CD4-positive, alpha-beta T cell treated with Interleukin-6 at 100 ng/mL for 8 hours (primary cell): ENCODE data around the gene CCL28.
"Not testable (repeated sequence)": the region's sequence is repeated elsewhere in the genome, so short reads cannot be mapped to it uniquely, and the experiment has no call there.

Source experiments
- DNase-seq: peaks from one replicate; pipeline ENCODE4 v3.0.0-alpha.2; 2020; ENCODE audit warnings: mixed read lengths, low spot score

The CCL28 gene

DNA sequence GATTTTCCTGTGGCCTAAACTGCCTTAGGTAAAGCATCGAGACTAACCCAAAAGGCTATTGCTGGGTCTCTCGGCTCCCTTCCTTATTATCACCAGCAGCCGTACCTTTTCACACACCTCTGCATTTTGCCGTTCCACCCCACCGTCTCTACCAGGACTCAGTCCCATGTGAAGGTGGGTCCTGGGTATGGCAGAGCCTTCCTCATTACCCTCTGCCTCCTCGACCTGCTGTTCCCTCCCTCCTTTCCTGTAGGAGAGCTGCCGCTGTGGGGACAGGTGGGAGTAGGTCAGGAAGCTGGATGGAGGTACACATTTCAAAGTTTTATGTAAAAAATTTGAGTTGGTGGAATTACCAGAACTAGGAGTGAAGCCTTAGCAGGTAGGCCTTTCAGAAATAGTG lies 1.8 kb downstream of the CCL28 start:
- DNase-seq, result no peak

DNA sequence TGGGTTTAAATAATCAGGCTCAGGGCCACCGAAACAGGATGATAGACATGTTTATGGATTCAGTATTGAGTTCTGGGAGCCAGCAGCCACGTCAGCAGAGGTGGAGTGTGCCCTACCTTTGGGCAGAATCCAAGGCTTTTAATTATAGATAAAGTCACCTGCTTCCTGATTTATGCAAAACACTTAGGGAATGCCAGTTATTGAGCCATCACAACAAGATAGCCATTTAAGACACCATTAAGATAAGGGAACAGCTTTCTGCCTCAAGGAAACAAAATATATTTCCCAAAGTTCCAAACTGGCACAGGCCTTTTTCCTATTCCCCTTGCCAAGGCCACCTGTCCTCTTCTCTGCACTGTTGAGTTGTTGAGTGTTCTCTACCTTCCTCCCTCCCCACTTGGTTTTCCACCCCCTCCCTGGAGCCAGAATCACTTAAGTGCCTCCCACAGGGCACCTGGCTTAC lies 2.4 kb downstream of the CCL28 start:
- no peak for DNase-seq

DNA sequence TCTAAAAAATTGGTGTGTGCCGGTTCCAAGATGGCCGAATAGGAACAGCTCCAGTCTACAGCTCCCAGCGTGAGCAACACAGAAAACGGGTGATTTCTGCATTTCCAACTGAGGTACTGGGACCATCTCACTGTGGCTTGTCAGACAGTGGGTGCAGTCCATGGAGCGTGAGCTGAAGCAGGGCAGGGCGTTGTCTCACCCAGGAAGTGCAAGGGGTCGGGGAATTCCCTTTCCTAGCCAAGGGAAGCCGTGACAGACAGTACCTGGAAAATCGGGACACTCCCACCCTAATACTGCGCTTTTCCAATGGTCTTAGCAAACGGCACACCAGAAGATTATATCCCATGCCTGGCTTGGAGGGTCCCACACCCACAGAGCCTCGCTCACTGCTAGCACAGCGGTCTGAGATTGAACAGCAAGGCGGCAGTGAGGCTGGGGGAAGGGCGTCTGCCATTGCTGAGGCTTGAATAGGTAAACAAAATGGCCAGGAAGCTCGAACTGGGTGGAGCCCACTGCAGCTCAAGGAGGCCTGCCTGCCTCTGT lies 9.6 kb downstream of the CCL28 start:
- not testable (repeated sequence) for DNase-seq

DNA sequence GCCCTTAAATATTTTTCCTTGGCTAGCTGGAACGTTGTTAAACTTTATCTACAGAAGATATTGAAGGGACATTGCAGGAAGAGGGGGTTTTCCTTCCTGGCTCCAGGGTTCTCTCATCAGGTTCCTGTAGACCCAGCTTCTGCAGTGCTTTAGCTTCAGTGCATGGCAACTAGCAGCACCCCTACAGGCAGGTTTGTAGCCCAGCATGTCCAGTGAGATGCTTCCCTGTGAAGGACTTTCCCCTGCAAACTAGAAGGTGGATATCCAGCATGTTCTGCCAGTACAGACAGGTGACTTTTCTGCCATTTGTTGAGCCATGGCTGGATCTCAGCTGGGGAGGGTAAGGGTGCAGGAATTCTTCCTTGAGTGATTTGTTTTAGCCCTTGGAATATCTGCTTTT lies 10.4 kb downstream of the CCL28 start:
- no peak for DNase-seq

DNA sequence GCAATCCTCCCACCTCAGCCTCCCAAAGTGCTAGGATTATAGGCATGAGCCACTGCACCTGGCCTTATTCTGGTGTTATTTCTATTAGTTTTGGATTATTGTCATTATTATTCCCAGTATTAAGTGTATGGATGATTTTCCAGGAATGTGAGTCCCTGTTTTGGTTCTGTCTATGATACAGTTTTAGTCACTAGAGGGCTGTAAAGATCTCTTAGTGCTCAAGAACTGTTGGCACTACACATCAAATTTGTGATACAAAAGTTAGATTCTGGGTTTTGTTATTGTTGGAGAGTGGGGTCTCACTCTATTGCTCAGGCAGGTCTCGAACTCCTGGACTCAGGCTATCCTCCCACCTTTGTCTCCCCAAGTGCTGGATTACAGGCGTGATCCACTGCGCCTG lies 12.1 kb downstream of the CCL28 start:
- no peak for DNase-seq

DNA sequence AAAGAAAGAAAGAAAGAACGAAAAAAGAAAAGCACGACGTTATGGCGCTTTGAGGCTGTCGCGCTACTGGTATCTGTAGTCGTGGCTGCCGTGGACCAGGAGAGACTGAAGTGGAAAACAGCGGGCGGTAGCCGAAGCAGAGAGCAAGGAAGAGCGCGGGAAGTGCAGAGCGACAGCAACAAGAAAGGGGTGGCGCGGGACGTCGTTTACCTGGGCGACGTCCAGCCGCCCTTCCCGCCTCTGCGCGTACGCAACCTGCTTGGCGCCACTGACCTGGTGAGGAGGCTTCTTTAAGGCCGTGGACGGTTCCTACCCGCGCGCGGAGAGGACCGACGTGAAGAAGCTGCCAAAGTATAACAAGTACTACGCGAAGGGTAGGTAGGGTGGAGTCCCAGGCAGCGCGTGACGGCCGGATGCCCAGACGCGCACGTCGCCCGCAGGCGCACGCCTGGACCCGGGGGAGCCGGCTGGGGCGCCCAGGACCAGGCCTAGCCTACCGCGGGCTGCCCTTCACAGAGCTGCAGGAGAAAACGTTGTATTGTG lies 15.4 kb downstream of the CCL28 start:
- DNase-seq, result peak; percentile 57

DNA sequence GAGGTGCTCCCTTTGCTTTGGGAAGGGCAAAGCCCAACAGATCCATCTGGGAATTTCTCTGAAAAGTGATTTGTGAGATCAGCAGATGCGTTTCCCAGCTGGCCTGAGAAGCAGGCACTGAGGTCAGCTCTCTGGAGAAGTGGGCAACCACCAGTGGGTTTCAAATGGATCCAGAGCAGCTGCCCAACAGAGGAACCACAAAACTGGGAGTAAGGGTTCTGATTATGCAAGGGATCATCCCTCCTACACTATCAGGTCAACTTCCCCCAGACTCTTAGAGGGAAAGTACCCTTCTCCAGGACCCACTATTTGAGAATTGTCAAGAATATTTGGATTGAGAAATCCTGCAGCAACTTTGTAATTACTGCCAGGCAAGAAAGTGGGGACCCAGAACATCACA lies 21.7 kb downstream of the CCL28 start:
- no peak for DNase-seq

DNA sequence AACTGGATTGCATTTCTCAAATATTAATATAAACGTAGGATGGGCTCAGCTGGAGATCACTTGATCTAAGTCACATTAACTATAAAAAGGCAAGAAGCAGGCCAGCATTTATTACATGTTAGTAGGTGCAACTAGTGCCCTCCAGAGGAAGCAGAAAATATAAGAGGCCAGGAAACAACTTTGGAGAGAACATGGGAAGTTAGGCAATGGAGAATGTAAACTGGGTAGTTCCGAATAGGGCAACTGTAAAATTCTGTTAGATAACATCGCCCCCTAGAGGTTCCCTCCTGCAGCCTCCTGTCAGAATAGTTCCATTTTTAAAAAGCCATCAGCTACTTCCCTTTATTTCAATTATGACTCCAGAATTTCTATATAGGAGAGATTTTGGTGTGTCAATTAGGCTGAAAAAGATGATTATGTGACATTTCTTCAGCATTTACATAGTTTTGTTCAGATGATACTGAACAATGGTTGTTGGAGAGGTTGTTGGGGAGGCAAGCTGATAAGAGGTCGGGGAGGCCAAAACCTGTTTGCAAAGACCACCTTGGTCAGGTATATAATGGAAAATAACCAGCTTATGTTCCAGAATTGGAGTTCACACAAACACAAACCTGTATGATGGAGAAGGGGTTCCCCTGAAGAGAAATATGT lies 22.4 kb downstream of the CCL28 start:
- DNase-seq, result peak; percentile 47

DNA sequence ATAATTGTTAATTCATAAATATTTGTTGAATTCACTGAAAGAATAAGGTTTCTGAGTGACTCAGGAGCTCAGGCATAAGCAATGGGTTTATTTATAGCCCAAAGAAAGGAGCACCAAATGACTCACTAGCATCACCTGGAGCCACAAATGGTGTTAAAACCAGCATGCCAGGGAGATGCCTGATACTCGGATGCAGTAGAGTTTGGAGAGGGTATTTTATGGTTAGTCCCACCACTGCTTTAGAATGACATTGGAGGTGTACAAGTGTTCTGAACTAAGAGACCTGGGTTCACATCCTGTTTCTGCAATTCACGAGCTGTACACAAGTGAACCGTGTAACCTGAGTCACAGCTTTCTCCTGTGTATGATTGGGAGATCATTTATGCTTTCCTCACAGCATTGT lies 25.2 kb downstream of the CCL28 start:
- no peak for DNase-seq

DNA sequence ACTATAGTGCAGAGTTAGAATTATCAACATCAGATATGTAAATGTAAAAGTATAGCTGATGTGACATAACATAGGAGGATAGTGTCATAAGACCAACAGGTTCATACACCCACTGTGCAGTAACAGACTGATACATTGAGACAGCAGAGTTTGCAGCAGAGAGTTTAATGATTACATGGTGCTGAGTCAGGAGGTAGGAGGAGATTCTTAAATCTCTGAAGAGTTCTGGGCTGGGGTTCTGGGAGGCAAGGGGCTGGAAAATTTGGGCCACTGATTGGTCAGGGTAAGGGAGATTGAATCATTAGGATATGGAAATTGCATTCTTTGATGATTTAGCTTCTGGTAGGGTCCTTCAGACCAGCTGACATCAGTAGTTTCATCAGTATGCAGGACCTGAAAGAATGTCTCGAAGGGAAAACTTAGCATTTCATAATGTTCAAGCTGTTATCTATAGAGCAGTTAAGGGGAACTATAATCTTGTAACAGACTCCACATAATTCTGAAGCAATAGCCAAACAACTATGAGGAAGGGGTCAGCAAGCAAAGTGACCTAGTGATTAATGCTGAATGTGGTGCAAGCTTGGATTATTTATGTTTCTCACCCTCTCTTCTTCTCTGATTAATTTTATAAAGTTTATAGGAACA lies 35.6 kb downstream of the CCL28 start:
- DNase-seq, result no peak

DNA sequence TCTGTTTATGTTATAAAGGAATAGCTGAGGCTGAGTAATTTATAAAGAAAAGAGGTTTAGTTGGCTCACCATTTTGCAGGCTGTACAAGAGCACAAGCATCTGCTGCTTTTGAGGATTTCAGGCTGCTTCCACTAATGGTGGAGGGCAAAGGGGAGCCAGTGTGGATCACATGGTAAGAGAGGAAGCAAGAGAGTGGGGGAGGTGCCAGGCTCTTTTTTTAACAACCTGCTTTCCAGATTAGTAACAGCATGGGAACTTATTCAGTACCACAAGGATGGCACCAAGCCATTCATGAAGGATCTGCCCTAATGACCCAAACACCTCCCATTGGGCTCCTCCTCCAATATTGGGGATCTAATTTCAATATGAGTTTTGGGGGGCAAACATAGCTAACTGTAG lies 40.4 kb downstream of the CCL28 start:
- no peak for DNase-seq

DNA sequence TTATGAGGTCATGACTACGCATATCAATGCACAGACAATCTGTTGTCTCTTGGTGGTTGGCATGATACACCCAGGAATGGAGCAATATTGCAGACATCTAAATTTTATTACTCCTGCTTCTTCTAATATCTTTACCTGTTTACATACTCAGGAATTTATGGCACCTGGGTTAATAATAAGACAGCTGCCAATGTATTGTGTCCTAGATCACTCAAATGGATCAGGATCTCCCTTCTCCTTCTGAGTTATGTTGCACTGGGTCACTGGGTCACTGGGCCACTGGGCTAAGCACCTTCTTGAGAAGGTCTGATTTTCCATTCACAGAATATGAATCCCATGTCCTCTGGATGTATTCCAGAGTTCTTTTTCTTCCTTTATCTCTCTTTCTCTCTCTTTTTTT lies 41.8 kb downstream of the CCL28 start:
- no peak for DNase-seq

DNA sequence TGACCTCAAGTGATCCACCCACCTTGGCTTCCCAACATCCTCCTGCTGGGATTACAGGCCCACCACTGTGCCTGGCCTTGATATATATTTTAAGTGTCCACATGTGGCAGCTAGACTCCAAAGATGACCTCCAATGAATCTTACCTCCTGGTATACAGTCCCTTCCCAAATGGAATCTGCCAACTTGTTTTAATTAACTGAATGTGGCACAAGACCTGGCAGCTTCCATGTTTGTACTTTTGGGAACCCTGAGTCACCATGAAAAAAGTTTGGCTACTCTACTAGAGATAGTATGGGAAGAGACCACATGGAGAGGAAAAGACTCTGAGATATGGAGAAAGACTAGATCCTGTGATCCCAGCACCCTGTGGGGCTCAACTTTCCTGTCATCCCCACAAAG lies 42.5 kb downstream of the CCL28 start:
- DNase-seq, result no peak

DNA sequence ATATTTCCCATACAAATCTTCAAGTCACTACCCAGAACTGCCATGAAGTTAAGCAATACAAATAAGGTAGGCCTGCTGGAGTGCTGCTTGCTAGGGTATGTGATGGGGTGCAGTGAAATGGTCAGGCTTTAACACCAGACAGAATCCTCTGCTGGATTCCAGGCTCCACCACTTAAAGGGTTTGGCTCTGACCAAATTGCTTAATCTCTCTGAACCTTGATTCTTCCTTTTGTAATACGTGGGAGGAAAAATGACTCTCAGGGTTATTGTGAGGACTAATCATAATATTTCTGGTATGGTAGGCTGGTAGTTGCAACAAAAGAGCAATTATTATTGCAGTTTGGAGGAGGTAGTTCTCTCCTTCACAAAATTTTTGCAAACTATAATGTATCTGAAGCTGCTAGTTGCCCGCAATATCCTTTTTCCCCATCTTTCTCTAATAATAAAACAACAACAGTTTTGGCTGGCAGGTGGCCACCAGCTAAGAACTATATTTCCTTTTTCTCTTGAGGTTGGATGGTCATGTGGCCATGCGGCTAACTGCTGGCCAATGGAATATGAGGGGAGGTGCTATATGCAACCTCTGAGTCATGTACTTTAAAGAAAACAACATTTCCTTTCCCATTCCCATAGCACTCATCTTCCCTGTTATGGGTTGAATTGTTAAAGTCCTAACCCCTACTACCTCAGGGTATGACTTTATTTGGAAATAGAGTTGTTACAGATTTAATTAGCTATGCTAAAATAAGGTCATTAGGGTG lies 44.1 kb downstream of the CCL28 start:
- no peak for DNase-seq

DNA sequence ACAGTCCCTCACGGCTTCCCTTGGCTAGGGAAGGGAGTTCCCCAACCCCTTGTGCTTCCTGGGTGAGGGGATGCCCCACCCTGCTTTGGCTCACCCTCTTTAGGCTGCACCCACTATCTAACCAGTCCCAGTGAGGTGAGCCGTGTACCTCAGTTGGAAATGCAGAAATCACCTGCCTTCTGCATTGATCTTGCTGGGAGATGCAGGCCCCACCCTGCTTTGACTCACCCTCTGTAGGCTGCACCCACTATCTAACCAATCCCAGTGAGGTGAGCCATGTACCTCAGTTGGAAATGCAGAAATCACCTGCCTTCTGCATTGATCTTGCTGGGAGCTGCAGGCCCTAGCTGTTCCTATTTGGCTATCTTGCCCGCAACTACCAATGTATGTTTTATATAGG lies 44.7 kb downstream of the CCL28 start:
- no peak for DNase-seq

DNA sequence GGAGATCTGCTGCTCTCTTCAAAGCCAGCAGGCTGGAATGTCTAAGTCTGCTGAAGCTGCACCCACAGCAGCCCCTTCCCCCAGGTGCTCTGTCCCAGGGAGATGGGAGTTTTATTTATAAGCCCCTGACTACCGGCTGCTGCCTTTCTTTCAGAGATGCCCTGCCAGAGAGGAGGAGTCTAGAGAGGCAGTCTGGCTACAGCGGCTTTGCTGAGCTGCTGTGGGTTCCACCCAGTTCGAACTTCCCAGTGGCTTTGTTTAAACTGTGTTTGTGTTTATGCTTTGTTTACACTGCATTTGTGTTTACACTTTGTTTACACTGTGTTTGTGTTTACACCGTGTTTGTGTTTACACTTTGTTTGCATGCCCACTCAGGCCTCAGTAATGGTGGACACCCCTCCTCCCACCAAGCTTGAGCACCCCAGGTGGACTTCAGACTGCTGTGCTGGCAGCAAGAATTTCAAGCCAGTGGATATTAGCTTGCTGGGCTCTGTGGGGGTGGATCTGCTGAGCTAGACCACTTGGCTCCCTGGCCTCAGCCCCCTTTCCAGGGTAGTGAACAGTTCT lies 45.4 kb downstream of the CCL28 start:
- not testable (repeated sequence) for DNase-seq

DNA sequence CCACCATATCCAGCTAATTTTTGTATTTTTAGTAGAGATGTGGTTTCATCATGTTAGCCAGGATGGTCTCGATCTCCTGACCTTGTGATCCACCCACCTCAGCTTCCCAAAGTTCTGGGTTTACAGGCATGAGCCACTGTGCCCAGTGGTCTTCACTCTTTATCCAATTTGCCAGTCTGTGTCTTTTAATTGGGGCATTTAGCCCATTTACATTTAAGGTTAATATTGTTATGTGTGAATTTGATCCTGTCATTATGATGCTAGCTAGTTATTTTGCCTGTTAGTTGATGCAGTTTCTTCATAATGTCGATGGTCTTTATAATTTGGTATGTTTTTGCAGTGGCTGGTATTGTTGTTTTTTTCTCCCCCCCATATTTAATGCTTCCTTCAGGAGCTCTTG lies 47.0 kb downstream of the CCL28 start:
- not testable (repeated sequence) for DNase-seq

DNA sequence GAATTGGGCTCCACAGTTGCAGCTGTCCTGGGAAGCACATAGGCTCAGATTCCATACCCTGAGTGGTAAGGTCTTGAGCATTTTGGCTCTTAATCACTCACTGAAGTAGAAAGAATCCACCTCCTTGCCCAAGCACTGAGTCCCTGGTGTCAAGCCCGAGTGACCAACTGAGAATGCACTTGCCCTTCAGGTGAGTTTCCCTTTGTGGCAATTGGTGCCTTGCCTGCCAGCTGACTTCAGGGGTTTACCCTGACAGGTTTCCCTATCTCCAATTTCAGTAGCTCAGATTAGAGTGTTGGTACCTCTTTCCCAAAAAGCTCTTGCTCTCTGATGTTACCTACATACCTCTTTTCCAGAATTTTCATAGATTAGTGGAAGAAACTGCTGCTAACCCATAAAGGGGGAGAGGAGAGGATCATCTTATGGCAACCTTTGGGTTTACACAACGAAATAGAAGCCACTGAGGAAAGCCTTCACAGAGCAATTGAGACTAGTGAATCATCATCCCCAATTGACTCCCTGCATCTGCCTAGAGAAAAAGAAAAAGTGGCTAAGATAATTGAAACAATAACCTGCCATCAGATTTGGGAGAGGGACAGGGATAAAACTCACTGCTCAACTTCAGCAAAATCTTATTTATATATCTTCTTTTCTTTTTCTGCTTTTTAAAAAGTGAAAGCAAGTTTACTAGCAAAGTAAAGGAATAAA lies 48.6 kb downstream of the CCL28 start:
- no peak for DNase-seq

DNA sequence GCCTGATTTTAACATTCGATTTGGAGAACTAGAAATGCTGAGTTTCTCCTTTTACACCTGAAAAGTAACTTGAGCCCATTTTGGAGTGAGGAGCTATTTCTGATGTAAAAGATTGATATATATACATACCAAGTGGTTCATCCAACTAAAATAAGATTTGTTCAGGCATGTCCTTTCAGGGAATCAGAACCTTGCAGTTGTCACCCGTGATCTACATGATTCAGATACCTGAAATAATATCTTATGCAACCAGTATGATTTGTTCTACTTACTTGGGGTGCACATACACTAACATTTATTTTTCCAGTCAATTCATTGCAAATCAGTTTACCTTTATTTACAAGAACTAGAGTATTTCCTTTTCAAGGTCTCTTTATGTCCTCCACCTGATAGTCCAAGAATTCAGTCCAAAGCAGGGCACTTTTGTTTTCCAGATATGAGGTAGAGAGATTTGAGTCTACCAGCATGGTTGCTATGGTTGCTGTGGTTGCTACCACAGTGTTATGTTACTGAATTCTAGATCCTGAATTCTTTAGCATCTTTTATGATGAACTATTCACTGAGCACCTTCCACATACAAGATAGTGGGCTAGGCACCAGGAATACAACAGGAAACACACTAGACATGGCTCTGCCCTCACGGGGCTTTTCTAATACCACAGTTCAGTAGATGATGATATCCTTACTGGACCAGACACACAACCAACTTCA lies 49.3 kb downstream of the CCL28 start:
- DNase-seq, result no peak

DNA sequence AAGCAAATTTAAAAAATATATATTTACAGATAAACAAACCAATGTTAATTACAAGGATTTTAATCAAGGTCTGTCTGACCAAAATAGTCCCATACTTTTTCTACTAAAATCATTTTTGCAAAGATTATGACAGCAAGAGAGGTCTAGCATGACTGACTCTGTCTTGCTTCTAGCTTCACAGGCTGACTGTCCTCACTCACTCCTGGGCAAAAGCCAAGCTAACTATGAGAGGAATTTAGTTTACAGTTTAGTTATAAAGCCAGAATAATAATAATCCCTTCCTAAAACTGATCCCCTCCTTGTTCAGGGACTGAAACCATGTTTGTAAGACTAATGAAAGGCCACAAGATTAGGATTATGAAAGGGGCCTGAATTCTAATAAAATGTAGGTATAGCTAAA lies 53.5 kb downstream of the CCL28 start:
- no peak for DNase-seq

DNA sequence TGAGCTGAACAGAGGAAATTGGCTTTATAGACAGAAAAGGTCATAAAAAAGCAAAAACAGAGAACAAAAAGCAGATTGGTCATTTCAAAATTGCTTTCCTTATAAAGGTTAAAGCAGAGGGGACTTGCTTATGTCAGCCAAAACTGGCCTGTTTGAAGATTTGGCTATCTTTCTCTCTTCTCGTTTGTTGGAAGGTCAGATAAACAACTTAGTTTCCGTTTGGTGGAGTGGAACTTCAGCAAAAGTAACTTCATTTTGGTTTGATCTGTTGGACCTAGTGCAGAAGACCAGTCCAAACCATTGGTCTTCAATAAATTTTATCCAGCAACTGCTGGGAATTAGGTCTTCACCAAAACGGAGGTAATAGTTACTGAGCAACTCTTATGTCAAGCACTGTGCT lies 53.9 kb downstream of the CCL28 start:
- no peak for DNase-seq
